ENCODE results near the gene NAE1.
"Not testable (repeated sequence)": the region's sequence is repeated elsewhere in the genome, so short reads cannot be mapped to it uniquely, and the experiment has no call there.

NAE1 gene

GRCh38 chr16:66801320-66802105 is 29.3 kb downstream of the NAE1 start, which contains the start of gene TERB1:
TSS of gene TERB1 (minus strand) at chr16:66801584. CDS start at chr16:66796798, 4,786 bp downstream.
- DNase-seq (ENCODE audit: low read depth), result no peak

GRCh38 chr16:66800856-66801255 is 29.9 kb downstream of the NAE1 start:
- DNase-seq (ENCODE audit: low read depth), result no peak

DNA sequence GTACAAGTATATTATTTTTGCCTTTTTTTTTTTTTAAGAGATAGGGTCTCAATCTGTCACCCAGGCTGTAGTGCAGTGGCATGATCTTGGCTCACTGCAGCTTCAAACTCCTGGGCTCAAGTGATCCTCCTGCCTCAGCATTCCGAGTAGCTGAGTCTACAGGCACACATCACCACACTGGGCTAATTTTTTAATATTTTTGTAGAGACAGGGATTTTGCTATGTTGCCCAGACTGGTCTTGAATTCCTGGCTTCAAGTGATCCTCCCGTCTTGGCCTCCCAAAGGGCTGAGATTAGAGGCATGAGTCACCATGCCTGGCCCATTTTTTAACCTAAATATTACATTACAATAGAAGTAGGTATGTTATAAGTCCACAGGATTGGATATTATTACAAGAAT is 32.6 kb downstream of the NAE1 start:
- DNase-seq (ENCODE audit: low read depth), result no peak

- not testable (repeated sequence) for DNase-seq (ENCODE audit: low read depth)
Observed at GRCh38 chr16:66793984-66794383, 36.8 kb downstream of the NAE1 start.

- no peak for DNase-seq (ENCODE audit: low read depth)
Observed at GRCh38 chr16:66790130-66790733, 40.5 kb downstream of the NAE1 start.

DNA sequence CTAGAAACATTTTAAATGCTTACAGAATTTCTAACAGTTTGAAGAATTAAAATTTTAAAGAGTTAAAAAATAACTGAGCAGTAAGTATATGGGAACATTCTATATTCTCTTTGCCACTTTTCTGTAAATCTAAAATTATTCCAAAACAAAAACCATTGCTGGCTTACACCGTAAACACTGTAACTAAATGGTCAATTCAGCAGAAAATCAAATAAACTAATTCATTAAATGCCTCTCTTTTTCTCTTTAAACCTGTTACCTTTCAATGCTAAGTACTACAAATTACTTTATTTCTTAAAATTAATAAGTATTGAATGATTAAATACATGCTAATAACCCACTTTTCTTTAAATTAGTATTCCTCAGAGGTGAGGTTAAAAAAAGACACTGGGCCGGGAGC is 43.3 kb downstream of the NAE1 start:
- DNase-seq (ENCODE audit: low read depth), result no peak

- no peak for DNase-seq (ENCODE audit: low read depth)
Observed at GRCh38 chr16:66786551-66786950, 44.2 kb downstream of the NAE1 start.

DNA sequence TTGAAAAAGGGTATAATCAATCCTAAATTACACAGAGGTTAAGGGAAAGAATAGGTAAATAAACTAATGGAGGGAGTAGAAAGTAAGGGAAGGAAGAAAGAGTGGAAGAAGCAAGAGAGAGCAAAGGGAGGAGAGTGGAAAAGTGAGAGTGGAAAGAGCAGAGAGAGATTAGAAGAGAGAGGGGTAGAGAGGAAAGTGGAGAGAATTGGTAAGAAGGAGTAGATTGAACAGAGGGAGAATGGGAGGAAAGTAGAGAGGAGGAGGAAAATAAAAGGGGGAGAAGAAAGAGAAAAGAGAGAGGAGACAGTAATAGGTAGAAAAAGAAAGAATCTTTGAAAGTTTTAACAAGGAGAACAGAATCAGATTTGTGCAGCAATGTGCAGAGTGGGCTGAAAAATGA is 54.3 kb downstream of the NAE1 start:
- DNase-seq (ENCODE audit: low read depth), result no peak

- no peak for DNase-seq (ENCODE audit: low read depth)
Observed at GRCh38 chr16:66774981-66775380, 55.8 kb downstream of the NAE1 start.

DNA sequence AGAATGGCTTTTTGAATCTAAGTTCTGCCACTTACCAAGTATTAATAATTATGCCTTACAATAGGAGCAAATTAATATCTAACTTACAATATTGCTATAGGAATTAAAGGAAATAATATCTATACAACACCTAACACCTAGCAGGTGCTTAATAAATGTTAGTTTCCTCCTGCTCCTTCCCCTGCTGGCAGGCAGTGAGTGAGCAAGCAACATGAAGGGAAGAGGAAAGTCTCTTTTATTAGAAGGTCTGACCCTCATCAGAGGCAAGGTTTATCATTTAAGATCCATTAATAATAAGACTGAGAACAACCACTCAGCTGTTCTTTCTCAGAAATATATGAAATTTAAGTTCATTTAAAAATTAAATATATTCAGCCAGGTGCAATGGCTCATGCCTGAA is 72.7 kb downstream of the NAE1 start:
- no peak for DNase-seq (ENCODE audit: low read depth)

DNA sequence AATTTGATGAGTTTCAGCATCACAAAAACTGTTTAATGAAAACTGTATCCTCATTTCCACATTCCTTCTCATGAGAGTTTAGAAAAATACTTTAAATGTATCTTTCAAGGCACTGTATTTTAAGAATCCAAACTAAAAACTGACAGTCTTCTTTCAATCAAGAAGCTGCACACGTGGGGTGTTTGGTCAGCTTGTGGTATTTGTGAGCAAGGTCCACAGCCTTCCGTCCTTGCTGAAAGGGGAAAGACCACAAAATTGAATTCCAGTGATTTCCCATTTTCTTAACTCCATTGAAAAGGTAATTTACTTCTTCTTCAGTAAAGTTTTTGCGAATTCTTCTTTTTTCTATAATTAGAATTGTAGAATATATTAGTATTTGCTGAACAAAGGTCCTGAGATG is 76.0 kb downstream of the NAE1 start:
- DNase-seq (ENCODE audit: low read depth), result no peak

- DNase-seq (ENCODE audit: low read depth), result no peak
Observed at GRCh38 chr16:66754211-66754610, 76.6 kb downstream of the NAE1 start.

GRCh38 chr16:66752958-66753357 is 77.8 kb downstream of the NAE1 start:
- DNase-seq (ENCODE audit: low read depth), result no peak
